Smooth muscle cell of the brain vasculature (primary cell): ENCODE results near the gene CCDC14.
"Not testable (repeated sequence)": the region's sequence is repeated elsewhere in the genome, so short reads cannot be mapped to it uniquely, and the experiment has no call there.

Source experiments
- DNase-seq: peaks from one replicate; pipeline ENCODE4 v3.0.0-alpha.2; 2012; ENCODE audit warnings: low read depth, low spot score

Gene CCDC14

GRCh38 chr3:123964793-123965192 is 3.8 kb upstream of the CCDC14 start:
- not testable (repeated sequence) for DNase-seq

GRCh38 chr3:123961508-123961856 is 453 bp upstream of the CCDC14 start:
- DNase-seq: no peak

DNA sequence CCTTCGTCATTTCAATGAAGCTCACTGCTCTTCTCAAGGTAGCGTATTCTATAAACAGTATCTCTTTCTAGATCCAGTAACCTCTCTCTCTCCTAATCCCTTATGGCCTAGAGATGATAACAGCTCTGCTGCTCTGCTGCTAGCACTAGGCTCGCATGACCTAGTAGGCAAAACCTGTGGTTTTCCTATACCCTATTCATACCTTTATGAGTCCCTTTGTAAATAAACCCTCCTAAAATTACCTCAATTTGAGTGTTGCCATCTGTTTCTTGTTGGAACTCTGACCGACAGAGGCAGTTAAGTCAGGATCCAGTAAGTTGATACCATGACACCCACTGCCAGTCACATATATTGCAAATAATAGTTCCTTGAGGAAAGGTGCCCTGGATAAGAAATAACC is 7.3 kb downstream of the CCDC14 start:
- DNase-seq: no peak

DNA sequence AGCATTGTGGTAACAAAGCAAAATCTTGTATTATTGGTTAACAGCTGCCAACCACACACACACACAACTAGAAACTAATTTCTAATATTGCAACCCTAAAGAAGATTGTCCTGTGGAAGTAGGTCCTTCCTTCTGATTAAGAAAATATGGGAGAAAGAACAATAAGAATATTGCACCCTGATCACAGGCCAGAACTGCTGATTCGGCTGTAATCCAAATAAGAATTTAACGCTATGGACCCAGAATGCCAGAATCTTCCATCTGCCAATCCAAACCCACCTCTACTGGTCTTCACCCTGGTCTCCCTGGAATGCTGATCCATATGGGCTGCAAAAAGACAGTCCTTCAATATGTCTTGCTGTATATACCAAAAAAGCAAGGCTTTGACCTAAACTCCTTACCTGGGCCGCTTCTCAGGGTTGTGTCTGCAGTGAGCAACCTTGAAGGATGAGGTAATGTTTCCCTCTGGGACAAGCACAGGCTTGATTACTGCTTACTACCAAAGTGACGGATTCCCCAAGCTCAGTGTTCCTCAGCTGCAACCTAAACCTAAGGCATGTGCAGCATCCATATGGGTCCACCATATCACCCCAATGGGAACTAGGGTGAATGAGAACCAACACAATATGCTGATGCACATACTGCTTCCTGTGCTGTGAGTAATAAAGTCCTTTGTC is 8.0 kb downstream of the CCDC14 start:
- no peak for DNase-seq

DNA sequence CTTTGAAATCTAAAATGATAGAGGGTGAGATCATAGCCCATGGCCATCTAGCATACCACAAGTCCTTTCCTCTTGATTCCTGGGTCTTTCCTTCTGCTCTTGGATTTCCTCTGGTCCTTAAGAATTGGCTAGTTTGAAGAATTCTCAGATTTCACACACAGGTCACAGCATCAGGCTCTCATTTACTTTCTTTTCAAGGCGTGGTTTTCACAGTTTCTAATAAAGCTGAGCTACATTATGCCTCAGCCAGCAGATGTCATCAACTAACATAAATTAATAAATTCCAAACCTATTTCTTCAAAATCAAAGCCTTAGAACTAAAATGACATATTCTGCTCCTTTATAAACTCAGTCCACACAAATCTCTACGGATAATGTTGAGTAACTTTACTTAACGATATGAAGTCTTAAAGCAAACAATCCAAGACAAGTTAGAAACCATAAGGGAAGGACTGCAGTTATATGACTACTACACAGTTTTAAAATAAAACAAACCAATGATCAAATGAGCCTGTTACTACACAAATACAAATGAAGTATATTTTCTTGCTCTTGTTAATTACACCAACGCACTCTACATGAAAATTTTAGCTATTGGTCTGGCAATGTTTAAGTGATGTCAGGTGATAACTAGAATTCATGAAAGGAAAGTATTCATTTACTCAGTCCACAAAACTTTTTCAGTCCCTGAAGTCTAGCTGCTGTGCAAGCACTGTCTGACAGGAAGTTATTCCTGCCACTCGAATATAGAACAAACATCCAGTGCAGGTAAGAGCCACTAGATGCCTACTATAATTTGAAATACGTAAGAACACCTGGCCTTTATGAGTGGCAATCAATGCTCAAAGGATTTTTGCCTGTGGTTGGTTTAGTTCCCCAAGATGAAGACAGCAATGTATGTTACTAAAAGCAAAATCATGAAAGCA is 9.2 kb downstream of the CCDC14 start:
- DNase-seq: no peak

DNA sequence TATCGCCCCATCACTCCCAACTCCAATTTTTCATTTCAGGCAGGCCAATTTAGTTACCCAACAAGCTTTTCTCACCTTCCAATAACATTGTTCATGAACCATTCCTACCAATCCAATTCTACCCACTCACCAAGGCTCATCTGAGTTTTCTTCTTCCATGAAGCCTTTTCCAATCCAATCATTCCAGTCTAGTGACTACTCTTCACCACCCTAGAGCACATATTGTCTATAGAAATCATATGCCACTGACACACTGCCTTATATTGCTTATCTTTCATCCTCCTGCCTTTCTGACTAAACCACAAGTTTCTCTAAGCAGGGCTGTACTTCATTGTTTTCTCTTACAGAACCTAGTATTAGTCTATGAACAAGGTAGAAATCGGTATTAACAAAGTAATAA is 11.4 kb downstream of the CCDC14 start:
- no peak for DNase-seq

GRCh38 chr3:123948449-123948848 is 12.6 kb downstream of the CCDC14 start:
- DNase-seq: no peak

DNA sequence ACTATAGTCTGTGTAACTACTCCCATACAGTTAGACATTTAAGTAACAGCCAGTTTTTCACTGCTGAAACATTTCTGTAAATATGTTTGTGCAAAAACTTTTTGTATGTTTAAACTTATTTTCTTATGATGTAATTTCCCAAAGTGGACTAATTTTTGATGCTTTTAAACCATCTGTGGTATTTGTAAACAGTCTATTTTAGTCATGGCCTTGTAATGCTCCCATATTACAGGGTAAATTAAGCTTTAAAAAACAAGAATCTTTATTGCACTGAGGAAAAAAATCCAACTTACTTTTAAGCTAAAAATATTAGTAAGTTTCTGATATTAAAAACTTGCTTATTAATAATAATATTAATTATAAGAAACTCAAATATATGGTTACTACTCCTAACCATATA is 13.5 kb downstream of the CCDC14 start:
- DNase-seq: no peak

DNA sequence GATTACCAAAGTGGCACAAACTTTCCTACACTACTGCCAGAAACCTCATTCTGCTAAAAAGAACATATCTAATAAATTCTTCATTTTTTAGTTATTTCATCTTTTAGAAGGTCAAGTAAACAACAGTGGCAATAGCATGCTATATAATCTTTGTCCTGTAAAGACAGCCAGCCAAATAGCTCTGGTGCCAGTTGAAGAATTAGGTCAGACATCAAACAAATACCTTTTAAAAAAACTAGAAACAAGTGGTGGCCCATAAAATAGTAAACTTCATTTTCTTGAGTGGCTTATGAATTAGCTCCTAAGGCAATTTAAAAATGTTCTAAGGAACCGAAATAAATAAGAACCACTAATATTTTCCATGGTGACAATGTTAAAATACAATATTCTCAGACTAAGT is 19.5 kb downstream of the CCDC14 start:
- no peak for DNase-seq

DNA sequence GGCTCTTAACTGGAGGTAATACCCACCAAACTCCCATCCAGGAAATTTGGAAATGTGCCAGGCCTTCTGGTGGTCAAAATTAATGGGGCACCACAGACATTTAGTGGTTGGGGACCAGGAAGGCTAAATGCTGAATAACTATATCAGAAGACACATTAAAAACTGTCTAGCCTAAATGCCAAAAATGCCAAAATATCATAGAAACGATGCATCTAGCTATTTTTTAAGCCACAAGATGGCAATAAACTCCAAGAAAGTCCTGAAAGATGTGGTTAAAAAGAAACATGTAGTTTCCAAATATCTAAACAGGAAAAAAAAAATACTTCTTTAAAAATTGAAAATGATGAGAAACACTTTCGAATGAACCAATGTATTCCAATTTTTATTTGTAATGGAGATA is 19.9 kb downstream of the CCDC14 start:
- DNase-seq: no peak

GRCh38 chr3:123939706-123940105 is 21.3 kb downstream of the CCDC14 start:
- no peak for DNase-seq

DNA sequence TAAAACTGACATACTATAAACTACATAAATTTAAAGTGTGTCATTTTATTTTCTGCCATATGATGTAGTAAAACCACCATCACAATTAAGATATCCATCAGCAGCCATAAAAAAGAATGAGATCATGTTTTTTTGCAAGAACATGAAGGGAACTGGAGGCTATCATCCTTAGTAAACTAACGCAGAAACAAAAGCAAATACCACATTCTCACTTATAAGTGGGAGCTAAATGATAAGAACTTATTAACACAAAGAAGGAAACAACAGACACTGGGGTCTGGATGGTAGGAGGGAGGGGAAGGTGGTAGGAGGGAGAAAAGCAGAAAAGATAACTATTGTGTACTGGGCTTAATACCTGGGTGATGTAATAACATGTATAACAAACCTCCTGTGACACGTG is 24.6 kb downstream of the CCDC14 start:
- no peak for DNase-seq

DNA sequence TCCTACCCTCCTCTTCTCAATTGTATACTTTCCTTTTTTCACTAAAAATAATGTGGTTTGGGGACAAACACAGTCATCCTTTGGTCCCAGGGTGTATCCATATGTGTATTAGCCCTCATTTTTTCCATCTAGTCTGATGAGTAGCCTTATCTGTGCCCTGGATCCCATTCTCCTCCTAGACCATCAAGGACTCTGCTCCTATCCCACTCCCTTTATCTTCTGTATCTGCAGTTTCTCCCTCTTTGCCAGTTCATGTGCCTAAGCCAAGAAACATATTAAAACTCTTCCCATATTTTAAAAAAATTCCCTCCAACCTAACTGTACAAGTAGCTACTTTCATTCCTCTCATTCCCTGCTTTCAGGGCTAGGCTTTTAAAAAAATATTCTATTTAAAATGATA is 25.2 kb downstream of the CCDC14 start:
- no peak for DNase-seq

DNA sequence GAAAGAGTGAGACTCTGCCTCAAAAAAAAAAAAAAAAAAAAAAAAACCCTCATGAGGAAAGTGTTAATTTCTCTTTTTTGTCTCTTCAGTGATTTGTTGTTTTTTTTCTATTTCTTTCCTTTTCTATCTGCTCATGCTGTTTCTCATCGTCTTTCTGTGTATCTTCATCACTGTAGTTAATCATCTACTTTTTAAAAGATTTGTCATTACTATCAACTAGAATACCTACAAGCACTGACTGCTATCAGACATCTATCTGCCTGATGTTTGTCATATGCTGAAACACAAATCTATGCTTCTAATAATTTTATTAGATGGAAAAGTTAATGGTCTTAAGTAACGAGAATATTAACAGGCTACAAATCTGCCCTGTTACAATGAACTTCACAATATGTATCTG is 26.8 kb downstream of the CCDC14 start:
- DNase-seq: no peak

GRCh38 chr3:123930445-123930844 is 30.6 kb downstream of the CCDC14 start:
- no peak for DNase-seq

- no peak for DNase-seq
These were observed 31.7 kb downstream of the CCDC14 start for GRCh38 chr3:123929325-123929724.

DNA sequence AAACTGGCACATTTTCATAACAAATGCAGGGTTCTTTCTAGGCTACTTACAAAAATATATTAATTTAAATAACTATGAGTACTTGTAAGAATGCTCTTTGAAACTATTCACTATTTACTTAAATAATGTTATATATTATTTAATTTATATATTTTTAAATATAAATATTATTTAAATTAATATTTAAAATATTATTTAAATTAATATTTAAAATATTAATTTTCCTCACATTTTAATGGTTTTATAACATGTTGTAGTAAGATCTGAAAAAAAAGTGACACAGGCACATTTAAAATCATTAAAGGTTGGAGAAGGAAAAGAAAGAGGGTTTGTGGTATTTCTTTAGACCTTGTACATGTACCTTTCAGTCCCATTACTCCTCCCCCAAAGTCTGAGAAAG is 34.6 kb downstream of the CCDC14 start:
- DNase-seq: no peak

DNA sequence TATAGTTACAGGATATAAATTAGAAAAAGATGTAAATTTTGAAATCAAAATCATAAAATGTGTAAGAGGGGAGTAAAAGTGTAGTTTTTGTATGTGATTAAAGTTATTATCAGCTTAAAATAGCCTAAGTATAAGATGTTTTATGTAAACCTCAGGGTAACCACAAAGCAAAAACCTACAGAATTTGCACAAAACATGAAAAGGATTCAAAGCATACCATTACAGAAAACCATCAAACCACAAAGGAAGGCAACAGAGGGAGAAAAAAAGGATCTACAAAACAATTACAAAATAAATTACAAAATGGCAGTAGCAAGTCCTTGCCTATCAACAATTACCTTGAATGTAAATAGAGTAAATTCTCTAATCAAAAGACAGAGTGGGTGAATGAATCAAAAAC is 40.2 kb downstream of the CCDC14 start:
- no peak for DNase-seq

GRCh38 chr3:123920383-123920782 is 40.6 kb downstream of the CCDC14 start:
- DNase-seq: no peak

GRCh38 chr3:123919353-123919752 is 41.7 kb downstream of the CCDC14 start:
- DNase-seq: no peak

GRCh38 chr3:123914829-123915228 is 46.2 kb downstream of the CCDC14 start:
- DNase-seq: no peak

GRCh38 chr3:123909785-123910184 is 51.2 kb downstream of the CCDC14 start:
- no peak for DNase-seq

GRCh38 chr3:123907720-123908119 is 53.3 kb downstream of the CCDC14 start:
- DNase-seq: no peak
